T-helper 2 cell treated with Interferon-gamma antibody and Interleukin-4, amounts not matched to agents 100 ng/mL and 5 ng/mL, for 36 hours (primary cell): ENCODE data around the gene MAP3K20. TPM values are rescaled to one million over a fixed set of nuclear protein-coding genes. Genes with fewer than 3 reads are reported as not detected.
"Not testable (repeated sequence)": the region's sequence is repeated elsewhere in the genome, so short reads cannot be mapped to it uniquely, and the experiment has no call there.

Source experiments
- intact Hi-C: fragments of 100-400 bp; cut with micrococcal nuclease; formaldehyde crosslinking; loops from one replicate; pipeline ENCODE4 v1.15.1; 2023
- total RNA-seq: library from RNA; stranded (reverse); gene quantifications from 2 replicates; pipeline ENCODE4 v1.2.3, GENCODE V29; 2022

The MAP3K20 gene
- total RNA-seq, 1 donor from 2014 or later = 17.1 TPM

DNA sequence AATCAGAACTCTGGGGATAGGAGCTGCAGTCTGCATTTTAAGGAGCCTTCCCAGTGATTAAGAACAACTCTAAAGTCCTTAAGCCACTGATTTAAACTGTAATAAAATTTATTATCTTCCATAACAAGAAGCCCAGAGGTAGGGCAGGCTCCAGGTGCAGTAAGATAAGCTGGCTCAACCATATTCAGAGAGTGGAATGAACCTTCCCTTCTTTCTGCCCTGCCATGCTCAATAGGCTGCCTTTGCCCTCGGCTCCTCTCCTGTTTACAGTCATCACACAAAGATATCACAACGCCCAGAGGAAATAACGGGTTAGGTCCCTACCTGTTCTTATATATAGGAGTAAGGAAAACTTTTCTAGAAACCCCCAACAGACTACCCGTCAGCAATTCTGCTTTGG, 188.5 kb downstream of the MAP3K20 start:
- intact Hi-C loops = loop anchor here (10.0 kb wide), 1 partner anchor 91 kb away; the partner anchor contains the start of gene CDCA7

DNA sequence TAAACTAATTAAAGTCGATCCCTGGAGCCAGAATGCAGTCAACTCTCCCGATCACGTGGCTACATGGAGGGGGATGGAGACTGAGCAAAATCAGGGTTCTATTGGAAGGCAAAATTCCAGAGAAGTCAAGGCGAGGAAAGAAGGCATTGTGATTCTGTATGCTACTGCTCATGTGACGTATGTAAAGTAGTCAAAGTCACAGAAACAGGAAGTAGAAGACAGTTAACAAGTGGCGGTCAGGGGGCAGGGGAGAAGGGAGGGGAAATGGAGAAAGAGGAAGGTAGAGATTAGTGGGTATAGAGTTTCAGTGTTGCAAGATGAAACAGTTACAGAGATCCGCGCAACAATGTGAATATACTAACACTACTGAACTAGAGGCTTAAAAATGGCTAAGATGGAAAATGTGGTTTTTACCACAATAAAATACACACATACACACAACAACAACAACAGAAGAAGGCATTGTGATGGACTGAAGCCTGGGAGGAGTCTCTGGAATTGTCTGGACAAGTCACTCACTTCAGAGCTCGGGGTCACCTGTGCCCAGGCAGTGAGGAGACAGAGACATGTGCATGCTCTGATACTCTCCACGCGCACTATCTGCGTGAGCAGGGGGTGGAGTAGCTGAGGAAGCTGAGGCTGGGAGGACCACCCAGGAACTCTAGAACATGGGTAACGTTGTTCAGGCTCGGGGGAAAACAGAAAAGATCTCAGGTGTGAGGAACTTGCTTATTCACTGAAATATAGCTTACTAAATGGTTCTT, 189.1 kb downstream of the MAP3K20 start:
- intact Hi-C loops = loop anchor here (10.0 kb wide), 1 partner anchor 90 kb away; the partner anchor contains the start of gene CDCA7

DNA sequence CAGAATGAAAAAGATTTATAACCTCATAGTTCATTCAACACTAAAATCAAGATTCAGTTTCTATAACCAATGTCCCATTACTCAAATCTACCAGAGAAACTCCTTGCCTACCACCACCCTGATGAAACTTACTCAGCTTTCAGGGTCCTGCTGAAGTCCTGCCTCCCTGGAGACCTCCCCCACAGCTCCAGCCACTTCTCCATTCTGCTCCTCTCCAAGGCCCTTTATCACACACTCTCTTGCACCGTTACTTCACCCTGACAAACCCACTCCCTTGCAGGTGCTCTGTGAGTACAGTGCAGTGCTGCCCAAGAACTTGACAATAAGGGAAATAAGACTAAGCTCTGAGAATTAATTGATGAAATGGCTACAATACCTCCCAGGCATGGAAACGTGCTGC, 195.5 kb downstream of the MAP3K20 start:
- intact Hi-C loops = no loop called here

DNA sequence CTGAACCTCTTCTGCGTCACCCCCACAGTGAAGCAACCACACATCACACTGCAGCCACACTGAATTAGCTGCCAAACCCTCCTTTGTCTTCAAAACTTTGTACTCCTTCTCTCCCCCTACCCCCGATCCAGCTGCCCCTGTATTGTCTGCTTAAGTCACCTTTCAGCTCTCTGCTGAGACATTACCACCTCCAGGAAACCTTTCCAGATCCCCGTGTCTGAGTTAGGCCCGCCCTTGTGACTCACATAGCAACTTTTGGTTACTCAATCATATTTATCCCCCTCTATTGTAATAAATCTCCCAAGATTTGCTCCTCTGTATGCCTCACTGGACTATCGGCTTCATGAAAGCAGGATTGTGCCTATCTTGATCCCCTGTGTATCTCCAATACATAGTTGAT, 196.2 kb downstream of the MAP3K20 start:
- intact Hi-C loops = no loop called here

DNA sequence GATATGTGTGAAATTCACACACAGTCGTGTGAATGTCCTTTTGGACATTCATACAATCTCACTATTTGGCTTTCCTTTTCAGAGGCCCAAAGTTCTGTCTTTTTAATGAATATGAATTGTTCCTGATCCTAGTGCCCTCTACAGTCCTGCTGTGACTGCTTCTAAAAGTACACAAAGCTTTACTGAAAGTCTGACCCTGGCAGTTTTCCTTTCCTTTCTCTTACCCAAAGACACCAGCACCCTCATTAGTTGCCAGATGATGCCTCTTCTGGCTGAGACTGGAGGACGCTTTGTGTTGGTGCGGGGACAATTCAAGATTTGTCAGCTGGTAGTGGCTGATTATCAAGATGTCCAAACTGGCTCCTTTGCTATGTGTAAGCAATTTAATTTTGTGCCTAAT, 197.2 kb downstream of the MAP3K20 start:
- intact Hi-C loops = no loop called here

DNA sequence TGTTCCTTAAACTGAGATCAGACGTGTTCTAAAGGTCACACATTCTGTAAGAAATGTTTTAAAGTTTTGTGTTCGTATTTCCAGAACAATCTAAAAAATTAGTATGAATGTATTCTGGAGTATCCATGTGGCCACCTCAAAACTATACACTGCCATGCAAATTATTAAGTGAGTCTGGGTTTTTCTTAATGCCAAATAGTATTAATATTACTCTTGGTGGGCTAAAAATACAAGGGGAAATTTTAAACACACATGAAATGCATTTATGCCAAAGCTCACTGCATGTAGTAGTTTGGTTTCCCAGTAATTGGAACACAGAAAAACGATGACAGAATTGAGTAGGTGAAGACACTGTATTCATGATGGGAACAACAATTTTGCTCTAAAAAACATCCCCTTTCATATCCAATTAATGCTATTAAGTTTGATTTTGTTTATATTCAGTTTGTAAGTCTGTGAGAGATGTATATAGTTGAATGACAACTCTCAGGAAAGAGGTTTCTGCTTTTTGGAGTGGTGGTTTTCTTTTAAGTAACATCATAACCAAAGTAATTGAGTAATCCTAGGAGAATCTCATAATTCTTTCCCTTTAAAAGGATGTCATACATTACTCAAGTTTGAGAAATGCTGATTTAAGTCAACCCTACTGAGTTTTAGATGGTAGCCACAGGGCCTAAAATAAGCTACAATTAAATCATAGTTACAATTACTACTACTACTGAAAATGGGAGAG, 203.3 kb downstream of the MAP3K20 start:
- intact Hi-C loops = no loop called here

DNA sequence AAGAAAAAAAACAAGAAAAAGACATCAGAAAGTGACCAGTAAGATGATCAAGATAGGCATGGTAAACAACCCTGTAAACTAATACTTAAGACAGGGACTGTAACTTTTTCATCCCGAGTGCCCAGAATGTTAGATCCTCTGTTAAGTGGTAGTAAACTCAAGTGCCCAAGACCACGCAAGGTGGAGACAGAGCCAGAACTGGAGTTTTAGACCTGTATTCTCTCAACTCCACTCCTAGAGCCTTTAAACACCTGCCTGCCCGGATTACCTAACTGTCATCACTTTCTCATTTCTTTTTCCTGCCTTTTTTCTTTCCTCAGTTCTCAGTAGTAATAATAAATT, 203.9 kb downstream of the MAP3K20 start:
- intact Hi-C loops = no loop called here

DNA sequence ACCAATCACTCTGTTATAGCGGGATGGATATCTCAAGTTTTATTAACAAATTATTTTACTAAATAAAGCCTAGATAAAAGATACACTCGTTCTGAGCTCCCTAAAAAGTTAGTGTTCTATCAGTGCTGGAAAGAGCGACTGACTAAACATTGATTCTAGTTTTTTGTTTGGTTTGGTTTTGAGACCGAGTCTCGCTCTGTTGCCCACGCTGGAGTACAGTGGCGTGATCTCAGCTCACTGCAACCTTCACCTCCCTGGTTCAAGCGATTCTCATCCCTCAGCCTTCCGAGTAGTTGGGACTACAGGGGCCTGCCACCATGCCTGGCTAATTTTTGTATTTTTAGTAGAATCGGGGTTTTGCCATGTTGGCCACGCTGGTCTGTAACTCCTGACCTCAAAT, 205.2 kb downstream of the MAP3K20 start:
- intact Hi-C loops = no loop called here

DNA sequence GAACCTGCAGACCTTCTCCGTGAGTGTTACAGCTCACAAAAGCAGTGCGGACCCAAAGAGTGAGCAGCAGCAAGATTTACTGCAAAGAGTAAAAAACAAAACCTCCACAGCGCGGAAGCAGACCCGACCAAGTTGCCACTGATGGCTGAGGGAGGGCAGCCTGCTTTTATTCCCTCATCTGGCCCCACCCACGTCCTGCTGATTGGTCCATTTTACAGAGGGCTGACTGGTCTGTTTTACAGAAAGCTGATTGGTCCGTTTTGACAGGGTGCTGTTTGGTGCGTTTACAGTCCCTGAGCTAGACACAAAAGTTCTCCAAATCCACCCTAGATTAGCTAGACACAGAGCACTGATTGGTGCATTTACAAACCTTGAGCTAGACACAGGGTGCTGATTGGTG, 206.3 kb downstream of the MAP3K20 start:
- intact Hi-C loops = not testable (repeated sequence)

DNA sequence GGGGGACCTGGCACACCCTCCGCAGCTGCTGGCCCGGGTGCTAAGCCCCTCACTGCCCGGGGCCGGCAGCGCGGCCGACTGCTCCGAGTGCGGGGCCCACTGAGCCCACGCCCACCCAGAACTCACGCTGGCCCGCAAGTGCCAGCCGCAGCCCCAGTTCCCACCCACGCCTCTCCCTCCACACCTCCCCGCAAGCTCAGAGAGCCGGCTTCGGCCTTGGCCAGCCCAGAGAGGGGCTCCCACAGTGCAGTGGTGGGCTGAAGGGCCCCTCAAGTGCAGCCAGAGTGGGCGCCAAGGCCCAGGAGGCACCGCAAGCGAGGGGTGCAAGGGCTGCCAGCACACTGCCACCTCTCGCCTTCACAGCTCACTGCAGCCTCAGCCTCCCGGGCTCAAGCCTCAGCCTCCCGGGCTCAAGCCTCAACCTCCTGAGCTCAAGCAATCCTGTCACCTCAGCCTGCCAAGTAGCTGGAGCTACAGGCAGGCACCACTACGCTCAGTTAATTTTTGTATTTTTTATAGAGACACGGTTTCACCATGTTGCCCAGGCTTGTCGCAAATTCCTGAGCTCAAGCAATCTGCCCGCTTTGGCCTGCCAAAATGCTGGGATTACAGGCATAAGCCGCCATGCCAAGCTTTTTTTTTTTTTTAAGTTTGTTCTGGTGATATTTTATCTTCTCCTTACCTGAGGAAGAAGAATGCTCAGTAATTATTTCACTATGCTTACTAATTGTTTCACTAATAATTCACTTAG, 207.3 kb downstream of the MAP3K20 start:
- intact Hi-C loops = no loop called here

DNA sequence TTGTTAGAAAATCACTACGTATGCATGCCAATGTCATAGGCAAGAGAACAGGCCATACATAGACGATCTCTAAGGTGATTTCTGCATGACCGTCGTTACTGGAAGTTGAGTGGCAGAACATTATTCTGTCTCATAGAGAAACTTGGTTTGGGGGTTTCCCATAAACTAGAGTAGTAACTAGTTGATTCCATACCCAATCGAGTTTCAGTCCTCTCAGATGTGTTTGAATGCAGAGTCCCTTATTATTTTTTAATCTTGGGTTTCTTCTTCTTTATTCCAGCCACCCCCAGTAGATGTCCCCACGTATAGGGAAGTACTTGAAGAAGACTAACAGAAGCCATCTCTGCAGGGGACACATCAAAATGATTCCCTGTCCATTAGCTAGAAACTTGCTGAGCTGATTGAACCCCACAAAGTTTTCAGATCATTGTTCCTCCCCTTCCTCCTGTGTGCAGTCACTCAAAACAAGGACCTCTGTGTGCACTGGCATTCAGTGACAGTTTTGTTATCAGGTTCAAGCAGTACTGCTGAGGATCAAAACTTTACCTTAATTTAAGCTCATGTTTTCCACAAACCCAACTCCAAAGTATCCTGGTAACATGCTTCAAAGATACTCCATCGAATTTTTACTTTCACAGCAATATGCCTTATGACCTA, 210.6 kb downstream of the MAP3K20 start:
- intact Hi-C loops = no loop called here

DNA sequence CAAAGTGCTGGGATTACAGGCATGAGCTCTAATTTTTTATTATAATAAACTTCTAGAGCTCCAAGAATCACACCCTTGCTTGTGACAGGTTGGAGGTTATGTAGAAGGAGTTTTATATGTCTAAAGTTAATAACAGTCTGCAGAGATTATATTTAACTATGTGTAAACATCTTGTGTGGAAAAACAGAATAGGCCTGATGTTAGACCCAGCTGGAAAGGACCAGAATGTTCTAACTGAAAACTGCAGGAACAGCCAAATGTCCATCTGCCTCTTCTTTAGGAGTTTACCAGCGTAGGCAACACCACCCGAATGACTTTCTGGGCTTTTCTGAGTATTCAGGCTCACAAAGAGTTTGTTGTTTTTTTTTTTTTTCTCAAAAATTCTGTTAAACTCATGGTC, 211.9 kb downstream of the MAP3K20 start:
- intact Hi-C loops = no loop called here

DNA sequence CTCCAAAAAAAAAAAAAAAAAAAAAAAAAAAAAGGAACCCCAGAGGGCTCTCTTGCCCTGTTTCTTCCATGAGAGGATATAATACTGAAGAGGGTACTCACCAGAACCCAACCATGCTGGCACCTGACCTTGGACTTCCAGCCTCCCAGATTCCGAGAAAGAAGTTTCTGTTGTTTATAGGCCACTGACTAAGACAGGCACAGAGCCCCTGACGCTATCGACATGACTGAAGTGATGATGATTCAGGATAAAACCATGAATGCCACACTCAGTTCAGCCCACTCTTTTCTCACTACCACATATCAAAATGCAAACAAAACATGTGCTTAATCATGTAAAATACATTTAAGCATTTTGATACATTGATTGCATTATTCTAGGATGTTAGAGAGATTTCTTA, 212.9 kb downstream of the MAP3K20 start:
- intact Hi-C loops = no loop called here

DNA sequence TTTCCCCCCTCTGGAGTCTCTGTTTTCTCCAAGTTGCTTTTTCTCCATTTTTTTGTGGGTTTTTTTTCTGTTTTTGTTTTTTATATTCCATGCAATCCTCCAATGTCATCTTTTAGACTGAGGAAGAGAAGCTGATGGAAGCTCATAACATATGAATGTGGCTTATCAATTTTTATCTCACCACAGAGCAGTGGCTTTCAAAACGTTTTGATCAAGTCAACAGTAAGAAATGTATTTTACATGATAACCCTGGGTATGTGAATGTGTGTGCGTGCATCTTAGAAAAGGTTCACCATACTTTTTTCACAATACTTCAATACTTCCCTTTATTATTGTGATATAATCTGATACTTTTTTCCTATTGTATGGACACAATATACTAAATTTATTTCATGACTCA, 214.4 kb downstream of the MAP3K20 start:
- intact Hi-C loops = no loop called here

DNA sequence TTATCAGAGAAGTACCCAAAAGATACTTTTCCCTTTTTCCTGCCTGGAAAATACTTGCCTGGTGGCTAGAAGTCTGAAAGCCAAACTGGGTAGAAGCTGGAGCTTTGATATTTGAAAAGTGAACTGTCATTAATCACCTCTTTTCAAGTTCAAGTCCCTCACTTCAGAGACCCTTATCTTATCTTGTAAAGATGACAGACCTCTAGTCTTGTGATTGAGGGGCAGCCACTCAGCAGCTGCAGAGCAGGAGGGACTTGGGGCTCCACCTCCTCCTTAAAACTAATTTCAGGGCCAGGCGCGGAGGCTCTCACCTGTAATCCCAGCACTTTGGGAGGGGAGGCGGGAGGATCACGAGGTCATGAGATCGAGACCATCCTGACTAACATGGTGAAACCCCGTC, 214.9 kb downstream of the MAP3K20 start:
- intact Hi-C loops = no loop called here

DNA sequence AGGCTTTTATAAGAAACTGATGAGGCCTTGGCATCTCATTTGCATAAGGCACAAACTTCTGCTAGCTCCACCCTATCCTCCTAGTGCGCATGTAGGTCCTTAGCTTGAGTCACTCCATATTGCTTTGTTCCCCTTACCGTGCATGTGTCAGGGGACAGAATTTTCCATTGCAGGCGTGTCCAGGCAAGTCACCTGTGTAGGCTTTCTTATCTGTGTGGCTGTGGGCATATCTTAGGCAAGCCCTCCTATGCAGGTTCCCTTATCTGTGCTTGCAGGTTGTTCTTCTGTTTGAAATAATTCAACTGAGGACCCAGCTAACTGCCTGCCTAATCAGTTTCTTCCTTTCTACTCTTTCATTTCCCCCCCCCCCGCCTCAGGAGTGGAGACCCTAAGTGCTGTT, 215.8 kb downstream of the MAP3K20 start:
- intact Hi-C loops = no loop called here

DNA sequence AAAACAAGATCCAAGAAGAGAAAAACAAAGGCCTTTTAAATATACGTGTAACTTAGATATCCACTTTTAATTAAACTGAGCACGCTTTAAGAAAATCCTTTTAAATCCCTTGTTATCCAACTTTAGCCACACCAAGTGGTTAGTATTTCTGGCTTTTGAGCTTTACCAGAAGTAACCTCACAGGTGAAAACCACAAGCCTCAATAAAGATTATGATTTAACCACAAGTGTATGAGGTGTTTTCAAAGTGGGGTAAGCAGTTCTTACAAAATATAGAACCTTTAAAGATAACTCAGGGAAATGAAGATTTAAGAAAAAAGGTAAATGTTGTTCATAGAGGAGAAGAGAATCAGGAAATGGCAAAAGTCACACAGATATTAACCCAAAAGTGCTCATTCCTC, 220.6 kb downstream of the MAP3K20 start:
- intact Hi-C loops = no loop called here

DNA sequence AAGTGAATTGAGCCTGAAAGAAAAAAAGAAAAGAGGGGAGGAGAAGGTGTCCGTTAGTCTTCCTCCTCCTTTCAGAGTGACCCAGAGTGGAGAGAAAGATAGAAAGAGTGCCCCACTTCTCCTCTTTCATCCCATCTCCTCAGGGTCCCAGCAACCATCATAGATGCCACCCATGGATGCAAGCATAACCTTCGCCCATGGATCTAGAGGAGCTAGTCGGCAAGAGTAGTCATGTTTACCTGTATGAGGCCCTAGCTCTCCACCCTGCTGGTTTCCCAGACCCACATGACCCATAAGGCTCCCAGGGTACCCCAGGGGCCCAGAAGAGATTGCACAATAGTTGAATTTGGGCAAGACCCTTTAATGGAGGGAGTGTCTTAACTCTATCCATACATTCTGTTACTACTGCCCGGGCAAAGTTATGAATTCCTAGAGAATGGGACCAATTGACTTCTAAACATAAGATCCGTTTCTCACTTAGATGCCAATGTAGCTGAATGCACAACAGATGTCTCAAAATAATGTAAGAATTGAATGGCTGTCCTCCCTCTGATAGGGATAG, 223.0 kb downstream of the MAP3K20 start:
- intact Hi-C loops = no loop called here

DNA sequence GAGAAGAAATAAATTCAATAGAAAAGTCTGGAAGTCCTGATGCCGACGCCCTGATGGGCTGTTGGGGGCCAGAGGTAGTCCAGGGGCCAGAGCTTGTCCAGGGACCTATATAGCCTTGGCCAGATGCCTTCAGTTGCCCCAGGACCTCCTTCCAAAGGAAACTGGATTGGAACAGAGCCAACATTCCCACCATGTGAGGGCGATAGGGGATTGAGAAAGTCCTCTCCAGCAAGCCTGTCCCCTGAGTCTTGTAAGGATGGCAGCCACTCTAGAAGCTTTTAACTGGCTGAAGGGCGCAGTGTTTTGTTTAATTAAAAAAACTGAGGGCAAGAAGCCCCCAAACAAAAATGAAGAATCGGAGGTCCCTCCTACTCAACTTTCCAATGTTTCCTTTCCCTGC, 224.1 kb downstream of the MAP3K20 start:
- intact Hi-C loops = no loop called here

DNA sequence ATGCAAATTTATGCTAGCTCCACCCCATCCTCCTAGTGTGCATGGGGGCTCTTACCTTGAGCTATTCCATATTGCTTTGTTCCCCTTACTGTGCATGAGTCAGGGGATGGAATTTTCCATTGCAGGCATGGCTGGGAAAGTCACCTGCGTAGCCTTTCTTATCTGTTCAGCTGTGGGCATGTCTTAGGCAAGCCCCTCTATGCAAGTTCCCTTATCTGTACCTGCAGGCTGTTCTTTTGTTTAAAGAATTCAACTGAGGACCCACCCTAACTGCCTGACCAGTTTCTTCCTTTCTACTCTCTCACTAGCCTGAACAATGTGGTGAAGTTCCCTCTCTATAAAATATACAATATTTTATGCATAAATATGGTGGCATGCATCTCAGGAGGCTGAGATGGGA, 224.8 kb downstream of the MAP3K20 start:
- intact Hi-C loops = no loop called here

DNA sequence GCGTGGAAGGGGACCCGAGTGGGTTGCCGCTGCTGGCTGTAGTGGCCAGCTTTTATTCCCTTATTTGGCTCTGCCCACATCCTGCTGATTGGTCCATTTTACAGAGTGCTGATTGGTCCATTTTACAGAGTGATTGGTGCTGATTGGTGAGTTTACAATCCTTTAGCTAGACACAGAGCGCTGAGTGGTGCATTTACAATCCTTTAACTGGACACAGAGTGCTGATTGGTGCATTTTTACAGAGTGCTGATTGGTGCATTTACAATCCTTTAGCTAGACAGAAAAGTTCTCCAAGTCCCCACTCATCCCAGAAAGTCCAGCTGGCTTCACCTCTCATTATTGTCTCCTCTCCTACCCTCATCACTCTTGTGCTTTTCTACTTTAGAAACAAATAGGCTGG, 225.9 kb downstream of the MAP3K20 start:
- intact Hi-C loops = not testable (repeated sequence)
